ENCODE data around the gene AKR1C4.
"Not testable (repeated sequence)": the region's sequence is repeated elsewhere in the genome, so short reads cannot be mapped to it uniquely, and the experiment has no call there.

AKR1C4 gene

DNA sequence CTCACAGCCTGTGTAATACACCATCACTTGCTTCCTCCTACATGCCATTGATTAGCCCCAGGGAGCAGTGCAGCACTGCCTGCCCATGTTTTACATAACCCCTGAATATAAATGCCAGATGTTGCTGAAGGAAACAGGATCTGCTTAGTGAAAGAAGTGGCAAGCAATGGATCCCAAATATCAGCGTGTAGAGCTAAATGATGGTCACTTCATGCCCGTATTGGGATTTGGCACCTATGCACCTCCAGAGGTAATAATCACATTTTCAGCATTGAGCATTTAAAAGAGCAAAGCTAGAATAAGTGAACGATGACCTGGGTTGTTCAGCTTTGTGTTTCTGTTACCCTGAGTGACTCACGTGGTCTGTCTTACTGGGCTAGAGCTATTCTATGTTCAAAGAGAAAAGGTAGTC lies at the start of gene AKR1C4:
AKR1C4 (plus strand) TSS at position 136 of the 412 bp plus-strand sequence; CDS start at position 167, 31 bp downstream.
- DNase-seq = no peak

DNA sequence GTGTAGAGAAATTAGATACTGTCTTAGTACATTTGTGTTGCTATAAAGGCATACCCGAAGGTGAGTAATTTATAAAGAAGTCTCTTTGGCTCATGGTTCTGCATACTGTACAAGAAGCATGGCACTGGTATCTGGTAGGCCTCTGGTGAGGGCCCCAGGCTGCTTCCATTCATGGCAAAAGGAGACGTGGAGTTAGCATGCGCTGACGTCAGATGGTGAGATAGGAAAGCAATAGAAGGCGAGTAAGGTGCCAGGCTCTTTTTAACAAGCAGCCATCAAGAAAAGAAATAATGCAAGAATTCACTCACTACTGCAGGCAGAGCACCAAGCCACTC lies 49.8 kb upstream of the AKR1C4 start:
- DNase-seq = no peak

DNA sequence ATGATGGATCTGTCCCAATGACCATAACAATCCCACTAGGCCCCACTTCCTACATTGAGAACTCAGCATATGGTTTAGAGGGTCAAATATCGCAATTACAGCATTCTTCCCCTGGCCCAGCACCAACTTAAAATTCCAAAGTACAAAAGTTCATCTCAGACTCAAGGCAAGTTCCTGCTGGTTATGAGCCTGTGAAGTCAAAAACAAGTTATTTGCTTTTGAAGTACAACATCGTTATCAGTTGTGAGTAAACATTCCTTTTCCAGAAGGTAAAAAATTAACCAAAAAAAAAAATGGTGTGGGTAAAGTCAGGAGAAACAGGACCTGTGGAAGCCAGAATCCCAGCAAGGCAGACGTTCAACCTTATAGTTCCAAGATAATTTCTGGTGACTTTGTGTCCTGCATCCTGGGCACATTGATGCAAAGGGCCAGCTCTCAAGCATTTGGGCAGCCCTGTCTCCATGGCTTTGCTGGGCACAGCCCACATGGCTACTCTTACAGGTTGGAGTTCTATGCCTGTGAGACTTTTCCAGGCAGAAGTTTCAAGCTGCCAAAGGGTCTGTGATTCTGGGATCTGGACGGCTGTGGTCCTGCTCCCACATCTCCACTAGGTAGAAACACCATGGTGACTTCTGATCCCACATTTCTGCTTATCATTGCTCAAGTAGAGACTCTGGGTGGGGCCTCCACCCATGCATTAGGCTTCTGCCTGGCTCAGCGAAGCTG lies 49.2 kb upstream of the AKR1C4 start:
- no peak for DNase-seq

DNA sequence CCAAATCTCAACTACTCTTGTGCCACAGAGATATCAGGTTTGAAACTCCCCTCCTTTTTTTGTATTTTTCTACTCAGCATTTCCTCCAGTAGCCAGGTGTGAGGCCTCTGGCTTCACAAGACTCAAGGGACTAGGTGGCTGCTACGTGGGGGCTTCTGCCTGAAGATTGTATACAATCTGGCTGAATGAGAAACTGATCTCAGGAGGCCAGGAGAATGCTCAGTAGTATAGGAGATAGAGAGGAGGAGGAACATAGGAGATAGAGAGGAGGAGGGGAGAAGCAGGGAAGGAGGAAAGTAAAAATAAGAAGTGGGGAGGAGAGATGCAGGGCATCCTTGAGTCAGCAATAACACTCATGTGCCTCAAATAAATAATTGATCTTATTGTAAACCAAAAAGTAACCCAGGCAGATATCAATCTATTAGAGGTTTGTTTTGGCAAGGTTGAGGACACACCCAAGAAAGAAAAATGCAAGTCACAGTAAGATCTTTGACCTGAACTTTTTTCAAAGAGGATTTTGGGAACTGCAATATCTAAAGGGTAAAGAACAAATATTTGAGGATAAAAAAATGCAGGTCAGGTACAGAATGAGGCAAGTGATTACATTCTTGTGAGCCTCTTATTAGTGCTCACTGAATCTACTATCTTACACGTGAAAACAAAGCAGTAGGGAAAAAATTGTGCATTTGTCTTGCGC lies 48.5 kb upstream of the AKR1C4 start:
- DNase-seq = no peak

DNA sequence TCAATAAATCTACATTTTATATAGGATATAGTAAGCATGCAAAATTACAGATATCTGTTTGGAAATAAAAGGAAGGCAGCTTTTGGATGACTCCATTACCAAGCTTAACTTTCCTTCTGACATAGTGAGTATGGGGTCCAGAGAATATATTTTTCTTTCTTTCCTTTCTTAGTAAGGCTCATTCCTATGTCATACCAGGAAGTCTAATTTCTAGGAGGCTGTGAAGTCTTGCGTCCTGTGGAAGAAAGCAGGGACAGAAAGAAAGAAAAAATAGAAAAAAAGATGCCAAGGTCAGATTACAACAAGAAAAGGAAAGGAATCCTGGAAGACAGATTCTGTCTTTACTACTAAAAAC lies 48.0 kb upstream of the AKR1C4 start:
- DNase-seq = no peak

DNA sequence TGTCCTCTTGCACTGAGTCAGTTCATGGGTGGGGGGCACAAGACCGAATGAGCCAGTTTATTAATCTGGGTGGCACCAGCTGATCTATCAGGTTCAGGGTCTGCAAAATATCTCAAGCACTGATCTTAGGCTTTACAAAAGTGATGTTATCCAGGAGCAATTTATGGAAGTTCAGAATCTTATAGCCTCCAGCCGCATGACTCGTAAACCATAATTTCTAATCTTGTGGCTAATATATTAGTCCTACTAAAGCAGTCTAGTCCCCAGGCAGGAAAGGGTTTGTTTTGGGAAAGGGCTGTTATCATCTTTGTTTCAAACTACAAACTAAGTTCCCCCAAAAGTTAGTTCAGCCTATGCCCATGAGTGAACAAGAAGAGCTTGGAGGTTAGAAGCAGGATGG lies 45.6 kb upstream of the AKR1C4 start:
- DNase-seq = no peak

DNA sequence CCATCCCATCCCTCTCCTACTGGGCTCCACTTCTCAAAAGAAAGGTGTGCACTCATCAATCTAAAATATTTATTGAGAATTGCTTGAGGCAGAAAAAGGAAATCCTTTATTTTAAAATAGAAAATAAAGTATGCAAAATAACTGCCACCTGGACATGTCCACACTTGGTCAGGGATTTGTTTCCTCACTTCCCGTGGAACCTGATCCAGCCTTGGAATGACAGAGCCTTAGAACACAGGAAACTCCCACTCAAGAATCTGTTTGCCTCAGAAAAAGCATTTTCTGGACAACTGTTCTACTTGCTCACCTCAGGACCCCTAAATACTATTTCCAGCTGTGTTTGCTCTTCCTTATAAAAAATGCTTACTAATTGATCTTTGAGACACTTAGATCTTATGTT lies 40.7 kb upstream of the AKR1C4 start:
- no peak for DNase-seq

DNA sequence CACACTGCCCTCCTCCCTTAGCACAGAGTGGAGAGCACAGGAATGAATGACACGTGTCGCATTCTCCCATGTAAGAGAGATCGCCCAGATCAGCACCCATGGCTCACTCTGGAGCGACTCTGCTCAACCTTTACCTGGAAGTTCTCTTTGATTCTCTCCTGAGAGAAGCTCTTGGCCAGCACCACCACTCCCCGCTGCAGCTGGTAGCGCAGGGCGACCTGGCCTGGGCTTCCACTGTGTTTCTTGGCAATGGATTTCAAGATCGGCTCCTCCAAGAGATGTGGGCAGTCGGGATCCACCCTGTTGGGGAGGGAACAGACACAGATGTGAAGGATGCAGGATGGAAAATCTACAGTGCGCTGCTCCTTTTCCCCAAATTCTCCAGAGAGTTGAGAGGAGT lies 39.1 kb upstream of the AKR1C4 start:
- no peak for DNase-seq

DNA sequence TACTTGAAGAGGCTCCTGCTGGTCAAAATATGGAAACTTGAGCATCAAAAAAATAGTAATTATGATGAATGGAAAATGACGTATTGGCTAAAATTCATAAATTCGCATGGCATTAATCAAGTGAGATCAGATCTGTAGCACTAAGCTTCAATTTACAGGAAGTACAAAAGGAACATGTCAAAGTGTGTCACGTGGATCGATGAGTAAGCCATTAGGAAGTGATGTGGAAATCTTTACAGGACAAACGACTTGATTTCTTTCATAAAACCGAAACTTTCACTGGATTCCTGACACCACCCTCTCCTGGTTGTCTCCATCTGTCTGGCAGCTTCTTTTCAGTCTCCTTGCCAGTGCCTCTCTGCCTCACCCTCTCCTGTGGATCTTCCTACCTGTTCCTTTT lies 37.5 kb upstream of the AKR1C4 start:
- no peak for DNase-seq

DNA sequence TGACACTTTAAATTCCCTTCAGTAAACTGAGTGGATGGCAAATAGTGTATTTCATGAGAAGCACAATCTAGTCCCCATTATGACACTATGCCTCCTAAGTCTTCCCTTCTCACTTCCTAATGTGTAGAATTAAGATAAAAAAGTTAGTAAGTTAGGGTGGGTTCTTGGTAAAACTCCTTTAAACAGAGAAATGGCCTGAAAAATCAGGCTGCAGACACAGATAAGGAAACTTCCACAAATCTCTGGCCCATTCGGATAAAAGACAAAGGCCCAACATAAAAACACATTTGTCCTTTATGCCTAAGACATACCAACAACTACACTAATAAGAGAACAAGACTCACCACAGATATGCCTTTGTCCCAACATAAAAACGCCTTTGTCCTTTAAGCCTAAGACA lies 33.1 kb upstream of the AKR1C4 start:
- DNase-seq = no peak

DNA sequence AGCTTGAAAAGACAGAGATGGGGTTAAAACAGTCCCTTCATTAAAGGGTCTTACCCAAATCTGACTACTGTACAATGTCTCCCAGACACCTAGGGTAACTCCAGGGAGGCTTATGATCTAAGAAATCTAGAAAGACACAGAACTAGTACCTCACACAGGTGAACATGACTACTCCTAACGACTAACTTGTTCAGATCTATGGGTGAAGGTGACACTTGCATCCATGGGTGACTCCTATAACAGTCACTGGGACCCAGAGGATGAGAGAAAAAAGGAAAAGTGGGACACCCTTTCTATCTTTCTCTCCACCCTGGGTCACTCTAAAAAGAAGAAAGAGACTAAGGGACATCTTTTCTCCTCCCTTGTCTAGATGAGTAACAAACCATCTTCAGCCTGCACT lies 30.9 kb upstream of the AKR1C4 start:
- DNase-seq = no peak

DNA sequence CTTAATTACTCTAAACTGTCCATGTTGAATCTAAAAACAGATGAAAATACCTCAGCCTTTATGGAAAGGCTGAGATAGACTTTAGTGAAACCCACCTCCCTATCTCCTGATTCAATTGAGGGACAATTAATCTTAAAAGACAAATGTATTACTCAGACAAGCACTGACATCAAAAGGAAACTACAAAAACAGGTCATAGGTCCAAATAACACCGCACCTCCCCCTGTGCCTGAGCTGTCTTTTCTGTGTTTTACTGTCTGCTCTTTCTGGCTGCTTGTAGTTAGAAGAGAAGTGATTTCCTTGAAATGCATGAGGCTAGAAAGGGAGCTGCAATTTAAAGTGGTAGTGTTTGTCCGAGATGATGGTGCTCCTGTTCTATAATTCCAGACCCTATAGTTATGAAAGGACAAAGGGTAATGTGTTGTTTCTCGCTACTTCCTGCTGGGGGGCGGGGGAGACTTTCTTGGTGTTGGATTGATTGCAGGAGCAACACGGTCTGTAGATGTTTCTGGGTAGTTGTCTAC lies 27.7 kb upstream of the AKR1C4 start:
- no peak for DNase-seq

DNA sequence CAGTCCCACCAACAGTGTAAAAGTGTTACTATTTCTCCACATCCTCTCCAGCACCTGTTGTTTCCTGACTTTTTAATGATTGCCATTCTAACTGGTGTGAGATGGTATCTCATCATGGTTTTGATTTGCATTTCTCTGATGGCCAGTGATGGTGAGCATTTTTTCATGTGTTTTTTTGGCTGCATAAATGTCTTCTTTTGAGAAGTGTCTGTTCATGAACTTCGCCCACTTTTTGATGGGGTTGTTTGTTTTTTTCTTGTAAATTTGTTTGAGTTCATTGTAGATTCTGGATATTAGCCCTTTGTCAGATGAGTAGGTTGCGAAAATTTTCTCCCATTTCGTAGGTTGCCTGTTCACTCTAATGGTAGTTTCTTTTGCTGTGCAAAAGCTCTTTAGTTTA lies 21.1 kb upstream of the AKR1C4 start:
- not testable (repeated sequence) for DNase-seq

DNA sequence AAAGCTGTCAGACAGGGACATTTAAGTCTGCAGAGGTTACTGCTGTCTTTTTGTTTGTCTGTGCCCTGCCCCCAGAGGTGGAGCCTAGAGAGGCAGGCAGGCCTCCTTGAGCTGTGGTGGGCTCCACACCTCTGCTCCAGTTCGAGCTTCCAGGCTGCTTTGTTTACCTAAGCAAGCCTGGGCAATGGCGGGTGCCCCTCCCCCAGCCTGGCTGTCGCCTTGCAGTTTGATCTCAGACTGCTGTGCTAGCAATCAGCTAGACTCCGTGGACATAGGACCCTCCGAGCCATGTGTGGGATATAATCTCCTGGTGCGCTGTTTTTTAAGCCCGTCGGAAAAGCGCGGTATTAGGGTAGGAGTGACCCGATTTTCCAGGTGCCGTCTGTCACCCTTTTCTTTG lies 16.1 kb upstream of the AKR1C4 start:
- DNase-seq = not testable (repeated sequence)

DNA sequence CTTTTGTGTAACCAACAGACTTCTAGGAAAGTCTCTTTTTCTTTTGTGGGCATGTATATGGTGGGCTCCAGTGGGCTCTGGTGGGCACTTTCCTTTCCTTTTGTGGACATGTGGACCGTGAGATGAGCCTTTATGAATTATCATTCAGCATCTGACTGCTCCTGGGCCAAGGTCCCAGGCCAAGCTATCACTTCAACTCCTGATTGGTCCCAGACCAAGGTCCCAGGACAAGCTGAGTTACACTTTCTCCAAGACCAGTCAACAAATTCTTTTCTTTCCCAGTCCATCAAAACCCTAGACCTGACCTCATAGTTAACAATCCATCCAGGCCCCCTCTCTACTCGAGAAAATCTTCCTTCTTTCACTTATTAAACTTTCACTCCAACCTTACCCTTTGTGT lies 12.7 kb upstream of the AKR1C4 start:
- DNase-seq = no peak

DNA sequence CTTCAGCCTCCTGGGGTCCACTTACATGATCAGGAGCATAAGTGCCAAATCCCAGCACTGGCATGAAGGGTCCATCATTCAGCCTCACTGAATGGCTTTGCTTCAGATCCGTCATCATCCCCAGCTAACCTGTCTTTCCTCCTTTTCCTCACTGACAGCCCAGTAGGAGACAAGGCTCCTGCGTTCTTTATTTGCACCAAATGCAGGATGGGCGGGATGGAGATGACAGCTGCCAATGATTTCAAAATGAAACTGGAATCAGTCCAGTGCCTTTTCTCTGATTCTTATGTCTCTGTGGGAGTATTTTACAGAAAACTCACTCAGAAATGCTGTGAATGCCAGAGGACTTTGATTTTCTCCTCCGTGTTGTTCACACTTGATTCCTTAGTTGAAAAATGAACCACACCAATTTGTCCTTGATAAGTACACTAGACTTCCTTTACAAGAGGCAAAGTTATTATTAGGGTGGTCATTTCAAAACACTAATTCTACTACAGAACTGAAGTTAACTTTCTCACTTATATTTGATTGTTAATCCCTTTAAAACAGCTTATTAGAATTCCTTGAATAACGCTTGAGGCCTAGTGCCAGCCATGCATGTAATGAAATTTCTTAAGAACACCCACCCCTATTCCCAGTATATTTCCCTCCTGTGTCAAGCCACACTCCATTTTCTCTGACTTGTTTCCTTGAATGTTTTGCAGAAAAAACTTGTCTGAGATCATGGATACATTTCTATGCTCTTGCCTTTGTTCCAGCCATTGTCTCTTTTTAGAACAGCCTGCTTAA lies 11.5 kb upstream of the AKR1C4 start, which contains the start of gene AKR1C8:
AKR1C8 (minus strand) TSS at position 164 of the 789 bp plus-strand sequence; CDS start at position 118, 46 bp downstream.
- DNase-seq = no peak

DNA sequence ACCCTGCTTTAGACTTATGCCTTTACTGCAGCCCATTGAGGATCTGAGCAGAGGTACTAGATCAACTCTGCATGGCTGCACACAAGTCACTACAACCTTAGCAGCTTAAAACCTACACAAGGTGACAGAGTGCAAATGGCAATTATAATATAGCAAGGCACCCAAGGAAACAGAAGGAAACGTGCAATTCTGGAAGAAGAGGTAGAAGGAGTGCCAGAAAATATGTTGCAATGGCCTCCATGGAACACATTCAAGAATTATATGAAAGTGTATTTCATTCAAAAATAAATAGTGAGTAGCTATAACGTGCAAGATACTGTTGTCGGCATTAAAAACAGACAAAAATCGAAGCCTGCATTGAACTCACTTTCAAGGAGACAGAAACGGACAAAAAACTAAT lies 8.8 kb upstream of the AKR1C4 start:
- no peak for DNase-seq

DNA sequence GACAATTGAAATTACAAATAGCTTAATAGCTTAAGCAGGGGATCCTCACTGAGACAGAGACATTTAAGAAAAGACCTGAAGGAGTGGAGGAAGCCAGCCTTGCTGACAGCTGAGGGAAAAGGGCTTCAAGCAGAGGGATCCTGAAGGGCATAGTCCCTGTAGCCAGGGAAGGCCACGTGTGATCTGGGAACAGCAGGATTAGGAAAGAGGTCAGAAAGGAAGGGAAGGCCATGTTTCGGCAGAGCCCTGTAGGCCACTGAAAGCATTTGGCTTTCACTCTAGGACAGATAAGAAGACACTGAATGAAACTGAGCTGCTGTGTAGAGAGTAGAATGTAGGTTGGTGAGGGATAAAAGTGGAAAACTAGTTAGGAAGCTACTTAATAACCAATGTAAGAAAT lies 8.3 kb upstream of the AKR1C4 start:
- no peak for DNase-seq

DNA sequence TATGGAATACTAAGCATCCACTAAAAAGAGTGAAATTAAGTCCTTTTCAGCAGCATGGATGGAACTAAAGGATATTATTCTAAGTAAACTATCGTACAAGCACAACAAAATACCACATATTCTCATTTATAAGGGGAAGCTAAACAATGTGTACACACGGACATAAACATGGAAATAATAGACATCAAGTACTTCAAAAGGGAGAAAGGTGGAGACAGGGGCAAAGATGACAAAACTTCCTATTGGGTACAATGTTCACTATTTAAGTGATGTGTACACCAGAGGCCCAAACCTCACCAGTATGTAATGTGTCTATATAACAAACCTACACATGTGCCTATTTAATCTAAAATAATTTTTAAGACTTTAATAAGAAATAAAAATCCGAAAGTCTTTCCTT lies 2.2 kb upstream of the AKR1C4 start:
- no peak for DNase-seq

DNA sequence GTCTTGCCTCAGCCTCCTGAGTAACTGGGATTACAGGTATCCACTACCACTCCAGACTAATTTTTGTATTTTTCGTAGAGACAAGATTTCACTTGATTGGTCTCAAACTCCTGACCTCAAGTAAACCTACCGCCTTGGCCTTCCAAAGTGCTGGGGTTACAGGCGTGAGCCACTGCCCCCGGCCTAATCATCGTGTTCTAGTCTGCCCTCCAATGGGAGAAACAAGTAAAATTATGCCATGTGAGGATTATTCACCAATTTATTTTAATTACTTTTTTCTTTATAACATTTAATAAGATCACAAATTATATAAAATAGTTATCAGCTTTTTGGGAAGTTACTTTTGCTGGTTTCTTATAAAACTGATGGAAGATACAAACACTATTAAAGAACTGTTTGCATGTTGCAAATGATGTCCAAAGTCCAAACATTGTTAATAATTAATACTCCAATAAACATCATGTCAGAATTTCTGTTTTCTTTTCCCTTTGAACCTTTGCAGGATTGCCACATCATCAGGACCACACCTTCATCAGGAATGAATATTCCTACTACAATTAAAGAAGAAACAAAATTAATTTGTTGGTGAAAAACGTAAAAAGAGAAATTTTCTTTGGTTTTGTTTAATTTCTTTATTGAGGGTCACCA lies 786 bp upstream of the AKR1C4 start:
- DNase-seq = no peak

DNA sequence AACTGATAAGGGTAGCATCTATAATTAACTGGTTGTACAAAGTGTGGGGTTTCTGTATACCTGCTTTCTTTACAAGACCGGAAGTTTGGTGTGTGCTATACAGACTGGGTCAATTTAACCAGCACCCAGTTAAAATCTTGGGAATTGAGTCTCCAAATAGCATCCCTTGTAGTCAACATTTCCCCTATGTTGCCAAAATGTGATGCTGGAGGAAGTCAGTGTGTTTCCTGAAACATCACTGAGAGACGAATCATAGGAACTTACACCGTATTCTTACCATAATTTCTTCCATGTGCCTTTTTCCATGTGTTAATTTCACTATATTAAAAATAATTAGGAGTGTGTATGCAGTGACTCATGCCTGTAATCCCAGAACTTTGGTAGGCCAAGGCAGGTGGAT lies 1.7 kb downstream of the AKR1C4 start:
- no peak for DNase-seq

DNA sequence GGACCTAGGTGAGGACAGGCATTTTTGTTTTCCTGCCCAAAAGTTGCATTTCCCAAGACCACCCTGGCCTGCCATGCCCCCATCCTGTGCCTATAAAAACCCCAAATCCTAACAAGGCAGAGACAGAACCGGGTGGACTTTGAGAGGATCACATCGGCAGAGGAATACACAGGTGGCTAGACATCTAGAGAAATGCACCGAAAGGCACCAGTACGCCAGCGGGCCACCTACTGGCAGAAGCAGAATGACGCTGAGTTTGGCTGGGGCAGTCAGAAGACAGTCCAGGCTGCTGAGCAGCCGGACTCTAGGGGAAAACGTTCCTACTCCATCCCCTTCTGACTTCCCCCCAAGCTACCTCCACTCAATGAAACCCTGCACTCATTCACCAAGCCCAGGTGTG lies 2.8 kb downstream of the AKR1C4 start:
- no peak for DNase-seq

DNA sequence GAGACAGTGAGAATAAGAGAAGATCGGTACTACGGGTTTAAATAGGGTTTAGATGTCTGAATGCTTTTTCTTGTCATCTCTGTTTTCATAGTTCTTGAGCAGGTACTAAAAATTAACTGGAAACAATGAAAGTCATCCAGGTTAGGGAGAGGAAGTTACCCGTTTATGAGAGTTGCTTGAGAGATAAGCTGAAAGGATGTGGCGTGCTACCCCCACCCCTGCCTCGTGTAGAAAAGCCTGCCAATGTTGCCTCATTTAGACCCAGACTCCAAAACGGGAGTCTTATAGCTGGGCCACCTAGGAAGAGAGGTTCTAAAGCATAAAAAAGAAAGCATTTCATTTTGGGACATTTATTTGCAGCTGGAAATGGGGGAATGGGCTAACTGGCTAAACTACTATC lies 10.2 kb downstream of the AKR1C4 start:
- no peak for DNase-seq

Measured in amniotic stem cell (primary cell).